Glutamatergic neuron (in vitro differentiated cells): ENCODE measurements around the gene IL23R. TPM values are rescaled to one million over a fixed set of nuclear protein-coding genes. Genes with fewer than 3 reads are reported as not detected.

Experiments
- DNase-seq: peaks from one replicate; pipeline ENCODE4 v3.0.0; 2022
- H3K27ac Mint-ChIP-seq: one replicate; pipeline ENCODE4 v1.8.0; 2020; ENCODE audit warnings: mild to moderate bottlenecking, mixed read lengths, inconsistent platforms; ENCODE audit not compliant: unreplicated experiment
- H3K27me3 Mint-ChIP-seq: one replicate; pipeline ENCODE4 v1.8.0; 2020; ENCODE audit warnings: mild to moderate bottlenecking, moderate library complexity, mixed read lengths, inconsistent platforms; ENCODE audit not compliant: unreplicated experiment
- H3K36me3 Mint-ChIP-seq: one replicate; pipeline ENCODE4 v1.8.0; 2020; ENCODE audit warnings: mild to moderate bottlenecking, mixed read lengths, inconsistent platforms; ENCODE audit not compliant: unreplicated experiment
- H3K4me1 Mint-ChIP-seq: one replicate; pipeline ENCODE4 v1.8.0; 2020; ENCODE audit warnings: mild to moderate bottlenecking, low read depth, mixed read lengths, inconsistent platforms; ENCODE audit not compliant: unreplicated experiment
- H3K4me3 Mint-ChIP-seq: one replicate; pipeline ENCODE4 v1.8.0; 2020; ENCODE audit warnings: mild to moderate bottlenecking, mixed read lengths, inconsistent platforms; ENCODE audit not compliant: unreplicated experiment
- H3K9me3 Mint-ChIP-seq: one replicate; pipeline ENCODE4 v1.8.0; 2020; ENCODE audit warnings: mild to moderate bottlenecking, moderate library complexity, mixed read lengths, inconsistent platforms; ENCODE audit not compliant: unreplicated experiment
- total RNA-seq: library from RNA; stranded (reverse); fragmentation: NEBNext Ultra II Directional; extraction: Animal tissue kit (Norgen Biotek cat#: 25700); gene quantifications from one replicate; pipeline ENCODE4 v1.2.1, GENCODE V29; 2021; ENCODE audit not compliant: unreplicated experiment
- TF ChIP-seq, protein P1 (sequence below): fragments of 200-600 bp; sonication (generic); IDR thresholded peaks from one replicate; pipeline ENCODE4 v1.5.0; 2021; ENCODE audit not compliant: partially characterized antibody, unreplicated experiment

Gene IL23R
- total RNA-seq, 1 donor from 2014 or later, result not detected

DNA sequence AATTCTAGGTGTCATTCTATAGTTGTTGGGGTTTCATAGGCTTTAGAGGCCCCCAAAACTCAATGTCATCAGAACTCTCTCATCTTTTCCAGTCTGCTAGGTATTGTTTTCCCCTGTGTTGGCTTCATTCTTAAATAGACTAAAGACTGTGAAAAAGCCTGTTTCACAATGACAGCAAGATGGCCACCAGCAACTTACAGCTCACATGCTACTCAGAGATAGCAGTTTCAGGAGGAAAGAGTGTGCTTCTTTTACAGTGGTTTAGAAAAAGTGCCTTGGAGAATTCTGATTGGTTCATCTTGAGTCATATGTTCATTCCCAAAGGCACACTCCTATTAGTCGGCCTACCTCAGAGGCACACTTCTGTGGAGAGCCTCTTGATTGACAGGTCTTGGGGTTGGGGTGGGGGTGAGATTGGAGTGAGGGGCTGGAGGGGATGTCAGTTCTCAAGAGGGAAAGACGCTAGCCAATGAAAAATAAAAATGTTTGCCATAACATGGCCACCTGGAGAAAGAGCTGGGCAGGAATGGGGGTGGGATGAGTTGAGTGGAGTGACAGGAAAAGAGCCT lies 8.5 kb downstream of the IL23R start:
- H3K36me3 Mint-ChIP-seq, result no peaks in the 10 kb centered on the region
- H3K4me3 Mint-ChIP-seq, result no peak overlapping the region
- no peaks in the 10 kb centered on the region for H3K27me3 Mint-ChIP-seq
- no peak for DNase-seq
- no peaks in the 10 kb centered on the region for H3K4me1 Mint-ChIP-seq
- H3K9me3 Mint-ChIP-seq, result no peaks in the 10 kb centered on the region
- H3K27ac Mint-ChIP-seq, result no peak overlapping the region
- TF ChIP-seq, protein P1, sequence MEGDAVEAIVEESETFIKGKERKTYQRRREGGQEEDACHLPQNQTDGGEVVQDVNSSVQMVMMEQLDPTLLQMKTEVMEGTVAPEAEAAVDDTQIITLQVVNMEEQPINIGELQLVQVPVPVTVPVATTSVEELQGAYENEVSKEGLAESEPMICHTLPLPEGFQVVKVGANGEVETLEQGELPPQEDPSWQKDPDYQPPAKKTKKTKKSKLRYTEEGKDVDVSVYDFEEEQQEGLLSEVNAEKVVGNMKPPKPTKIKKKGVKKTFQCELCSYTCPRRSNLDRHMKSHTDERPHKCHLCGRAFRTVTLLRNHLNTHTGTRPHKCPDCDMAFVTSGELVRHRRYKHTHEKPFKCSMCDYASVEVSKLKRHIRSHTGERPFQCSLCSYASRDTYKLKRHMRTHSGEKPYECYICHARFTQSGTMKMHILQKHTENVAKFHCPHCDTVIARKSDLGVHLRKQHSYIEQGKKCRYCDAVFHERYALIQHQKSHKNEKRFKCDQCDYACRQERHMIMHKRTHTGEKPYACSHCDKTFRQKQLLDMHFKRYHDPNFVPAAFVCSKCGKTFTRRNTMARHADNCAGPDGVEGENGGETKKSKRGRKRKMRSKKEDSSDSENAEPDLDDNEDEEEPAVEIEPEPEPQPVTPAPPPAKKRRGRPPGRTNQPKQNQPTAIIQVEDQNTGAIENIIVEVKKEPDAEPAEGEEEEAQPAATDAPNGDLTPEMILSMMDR, result no peak

GRCh38 chr1:67175530-67176087 lies 9.4 kb downstream of the IL23R start:
- Mint-ChIP-seq H3K4me1 (no peaks in the 10 kb centered on the region), H3K27me3 (no peaks in the 10 kb centered on the region), H3K36me3 (no peaks in the 10 kb centered on the region), H3K9me3 (no peaks in the 10 kb centered on the region), H3K4me3 (no peak overlapping the region), H3K27ac (no peak overlapping the region)
- TF ChIP-seq, protein P1, result no peak
- DNase-seq, result no peak

DNA sequence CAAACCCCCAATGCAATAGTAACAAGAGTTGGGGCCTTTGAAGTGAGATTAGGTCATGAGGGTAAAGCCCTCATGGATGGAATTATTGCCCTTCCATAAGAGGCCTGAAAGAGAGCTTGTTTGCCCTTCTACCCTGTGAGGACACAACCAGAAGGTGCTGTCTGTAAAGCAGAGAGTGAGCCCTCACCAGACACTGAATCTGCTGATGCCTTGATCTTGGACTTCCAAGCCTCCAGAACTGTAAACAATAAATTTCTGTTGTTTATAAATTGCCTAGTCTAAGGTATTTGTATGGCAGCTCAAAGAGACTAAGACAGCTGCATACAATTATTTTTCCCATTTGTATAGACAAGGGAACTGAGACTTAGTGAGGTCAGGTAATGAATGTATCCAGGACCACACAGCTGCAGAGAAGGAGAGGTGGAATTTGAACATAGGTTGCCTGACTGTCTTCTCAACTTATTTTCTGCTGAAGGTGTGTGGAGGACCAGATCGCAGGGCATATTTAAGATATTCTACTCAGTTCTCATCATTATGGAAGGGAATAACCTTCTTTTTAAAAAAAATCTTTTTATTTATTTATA lies 18.7 kb downstream of the IL23R start:
- Mint-ChIP-seq H3K27ac (no peak overlapping the region), H3K36me3 (no peaks in the 10 kb centered on the region), H3K9me3 (peaks cover 1% of the 10 kb centered on the region), H3K4me3 (no peak overlapping the region), H3K4me1 (no peaks in the 10 kb centered on the region), H3K27me3 (peaks cover 3% of the 10 kb centered on the region)
- TF ChIP-seq, protein P1, result no peak
- no peak for DNase-seq

DNA sequence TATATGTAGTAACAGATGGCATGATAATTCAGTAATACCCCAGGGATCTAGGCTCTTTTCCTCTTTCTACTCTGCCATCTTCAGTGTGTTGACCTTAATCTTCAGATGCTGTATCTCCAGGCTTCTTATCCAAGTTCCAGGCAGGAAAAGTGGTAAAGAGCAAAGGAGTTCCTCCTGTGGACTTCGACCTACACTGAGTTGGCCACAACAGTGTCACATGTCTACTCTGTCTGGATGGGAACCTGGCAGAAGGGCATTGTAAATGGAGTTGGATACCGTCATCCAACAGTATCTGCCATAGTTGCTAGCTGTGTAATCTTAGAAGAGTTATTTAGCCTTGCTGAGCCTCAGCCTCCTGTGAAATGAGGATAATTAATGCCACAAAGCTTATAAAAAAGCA lies 21.9 kb downstream of the IL23R start:
- Mint-ChIP-seq H3K4me3 (no peak overlapping the region), H3K9me3 (no peaks in the 10 kb centered on the region), H3K36me3 (no peaks in the 10 kb centered on the region), H3K27ac (no peak overlapping the region), H3K4me1 (no peaks in the 10 kb centered on the region), H3K27me3 (no peaks in the 10 kb centered on the region)
- TF ChIP-seq, protein P1, result no peak
- DNase-seq, result no peak

GRCh38 chr1:67189953-67190352 lies 23.7 kb downstream of the IL23R start:
- TF ChIP-seq, protein P1, result no peak
- Mint-ChIP-seq H3K4me1 (no peaks in the 10 kb centered on the region), H3K4me3 (no peak overlapping the region), H3K36me3 (no peaks in the 10 kb centered on the region), H3K27me3 (no peaks in the 10 kb centered on the region), H3K9me3 (no peaks in the 10 kb centered on the region), H3K27ac (no peak overlapping the region)
- no peak for DNase-seq
